Fibroblast of skin of scalp (primary cell): Measurements from ENCODE around the gene MYO3B.
A peak's percentile ranks its signal among the peaks of the same experiment; 100 is the strongest.
"Not testable (repeated sequence)": the region's sequence is repeated elsewhere in the genome, so short reads cannot be mapped to it uniquely, and the experiment has no call there.

Experiments used
- DNase-seq: peaks from one replicate; pipeline ENCODE4 v3.0.0-alpha.2; 2013

MYO3B gene

GRCh38 chr2:170377500-170378207, 199.7 kb downstream of the MYO3B start:
- DNase-seq = no peak

GRCh38 chr2:170380267-170380666, 202.3 kb downstream of the MYO3B start:
- DNase-seq = no peak

- DNase-seq = no peak
Observed at GRCh38 chr2:170381678-170382077, 203.7 kb downstream of the MYO3B start.

- no peak for DNase-seq
Observed at GRCh38 chr2:170386554-170386953, 208.6 kb downstream of the MYO3B start.

- DNase-seq = no peak
Observed at GRCh38 chr2:170391018-170391417, 213.1 kb downstream of the MYO3B start.

GRCh38 chr2:170391697-170392096, 213.8 kb downstream of the MYO3B start:
- no peak for DNase-seq

GRCh38 chr2:170393861-170394498, 216.0 kb downstream of the MYO3B start:
- DNase-seq = no peak

- peak; percentile 7 for DNase-seq
Observed at GRCh38 chr2:170394641-170395387, 216.9 kb downstream of the MYO3B start.

GRCh38 chr2:170396799-170397459, 219.0 kb downstream of the MYO3B start:
- DNase-seq = peak; percentile 14

- DNase-seq = no peak
Observed at GRCh38 chr2:170401187-170401586, 223.2 kb downstream of the MYO3B start.

GRCh38 chr2:170404846-170405245, 226.9 kb downstream of the MYO3B start:
- DNase-seq = no peak

GRCh38 chr2:170405326-170405725, 227.4 kb downstream of the MYO3B start:
- DNase-seq = no peak

GRCh38 chr2:170408461-170409163, 230.7 kb downstream of the MYO3B start:
- DNase-seq = no peak

- DNase-seq = peak; percentile 61
Observed at GRCh38 chr2:170409164-170409535, 231.2 kb downstream of the MYO3B start.

- DNase-seq = no peak
Observed at GRCh38 chr2:170411660-170412059, 233.7 kb downstream of the MYO3B start.

GRCh38 chr2:170420961-170421687, 243.2 kb downstream of the MYO3B start:
- DNase-seq = peak; percentile 11

- DNase-seq = no peak
Observed at GRCh38 chr2:170423919-170424318, 246.0 kb downstream of the MYO3B start.

- DNase-seq = peak; percentile 24
Observed at GRCh38 chr2:170425281-170425751, 247.4 kb downstream of the MYO3B start.

GRCh38 chr2:170428868-170429267, 250.9 kb downstream of the MYO3B start:
- DNase-seq = no peak

- DNase-seq = no peak
Observed at GRCh38 chr2:170432823-170433222, 254.9 kb downstream of the MYO3B start.

- DNase-seq = no peak
Observed at GRCh38 chr2:170433448-170433847, 255.5 kb downstream of the MYO3B start.

- not testable (repeated sequence) for DNase-seq
Observed at GRCh38 chr2:170434396-170434795, 256.4 kb downstream of the MYO3B start.
